Suppressor macrophage treated with lipopolysaccharide for 1 hour (primary cell): ENCODE measurements around the gene GRIP2.

Experiments used
- DNase-seq, 3 donors: peaks; one replicate each; pipeline ENCODE4 v3.0.0-alpha.2; 2020 to 2022

GRIP2 gene

DNA sequence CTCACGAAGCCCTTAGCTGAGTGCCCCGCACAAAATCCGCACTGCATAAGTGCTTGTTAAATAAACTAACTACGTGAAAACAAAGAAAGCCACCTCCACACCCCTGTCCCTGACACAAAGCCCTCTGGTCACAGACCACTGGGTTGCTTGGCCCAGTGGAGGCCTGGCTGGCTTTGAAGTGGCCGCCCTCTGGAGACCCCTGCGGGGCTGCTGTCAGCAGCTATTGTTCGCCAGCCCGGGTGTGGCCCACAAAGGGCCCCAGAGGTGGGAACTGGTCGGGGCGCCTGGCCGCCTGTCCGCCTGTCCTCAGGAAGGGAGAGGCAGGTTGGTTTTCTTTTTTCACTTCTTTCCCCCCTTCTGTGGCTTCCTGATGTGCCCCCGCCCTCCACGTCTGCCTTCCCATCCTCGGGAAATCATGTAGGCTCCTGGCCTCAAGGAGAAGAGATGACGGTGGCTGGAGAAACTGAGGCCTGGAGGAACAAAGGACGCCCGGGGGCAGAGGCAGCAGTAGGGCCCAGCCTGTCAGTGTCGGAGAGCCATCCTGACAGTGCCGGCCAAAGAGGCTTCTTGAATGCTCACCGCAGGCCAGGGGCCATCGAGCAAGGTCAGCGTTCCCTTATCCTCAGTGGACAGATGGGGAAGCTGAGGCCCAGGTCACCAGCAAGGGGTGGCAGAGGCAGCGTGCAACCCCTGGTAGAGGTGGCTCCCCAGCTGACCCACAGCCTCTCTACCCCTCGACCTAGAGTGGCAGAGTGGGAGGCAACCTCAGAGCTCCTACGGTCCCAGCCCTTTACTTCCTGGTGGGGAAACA is 76.6 kb downstream of the GRIP2 start:
- no peak for DNase-seq

DNA sequence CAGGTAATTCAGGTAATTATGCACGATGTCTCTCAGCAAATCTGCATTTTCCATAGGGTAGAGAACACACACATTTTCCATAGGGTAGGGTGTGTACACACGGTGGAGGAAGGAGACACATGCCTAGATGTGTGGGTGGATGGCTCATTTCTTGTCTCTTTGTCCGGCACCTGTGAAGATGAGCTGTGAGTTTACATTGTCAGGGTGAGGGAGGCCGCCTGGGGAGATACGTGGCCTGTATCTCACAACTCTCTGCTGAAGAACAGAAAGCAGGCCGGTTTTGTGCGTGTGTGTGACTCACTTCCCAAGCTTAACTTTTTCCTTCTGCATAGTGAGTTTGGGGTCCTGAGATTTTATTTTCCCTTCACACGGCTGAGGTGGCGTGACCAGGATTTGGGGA is 77.4 kb downstream of the GRIP2 start:
- no peak for DNase-seq

DNA sequence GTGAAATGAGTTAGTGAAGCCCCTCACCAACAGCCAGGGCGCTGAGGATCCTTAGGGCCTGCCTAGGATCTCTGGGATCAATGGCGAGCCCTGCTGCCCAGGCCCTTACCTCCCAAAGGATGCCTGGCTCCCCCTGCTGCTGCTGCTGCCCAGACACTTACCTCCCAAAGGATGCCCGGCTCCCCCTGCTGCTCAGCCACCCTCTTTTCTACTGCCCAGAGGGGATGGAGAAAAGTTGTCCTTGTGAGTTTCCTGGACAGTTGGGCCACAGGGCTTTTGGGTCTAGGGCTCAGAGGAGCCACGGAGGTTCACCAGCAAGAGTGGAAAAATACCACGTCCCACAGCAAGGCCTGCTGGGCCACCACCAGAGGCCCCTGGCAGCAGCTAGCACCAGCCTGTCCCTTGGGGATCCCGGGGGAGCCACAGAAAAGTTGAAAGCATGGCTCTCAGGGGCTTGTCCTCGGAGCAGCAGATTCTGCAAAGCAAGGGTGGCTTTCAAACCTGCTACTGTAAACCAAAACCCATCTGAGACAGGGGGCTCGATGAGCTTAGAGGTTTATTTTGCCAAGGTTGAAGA is 78.3 kb downstream of the GRIP2 start:
- peak; percentile 44 to 72 (median 56) for DNase-seq

DNA sequence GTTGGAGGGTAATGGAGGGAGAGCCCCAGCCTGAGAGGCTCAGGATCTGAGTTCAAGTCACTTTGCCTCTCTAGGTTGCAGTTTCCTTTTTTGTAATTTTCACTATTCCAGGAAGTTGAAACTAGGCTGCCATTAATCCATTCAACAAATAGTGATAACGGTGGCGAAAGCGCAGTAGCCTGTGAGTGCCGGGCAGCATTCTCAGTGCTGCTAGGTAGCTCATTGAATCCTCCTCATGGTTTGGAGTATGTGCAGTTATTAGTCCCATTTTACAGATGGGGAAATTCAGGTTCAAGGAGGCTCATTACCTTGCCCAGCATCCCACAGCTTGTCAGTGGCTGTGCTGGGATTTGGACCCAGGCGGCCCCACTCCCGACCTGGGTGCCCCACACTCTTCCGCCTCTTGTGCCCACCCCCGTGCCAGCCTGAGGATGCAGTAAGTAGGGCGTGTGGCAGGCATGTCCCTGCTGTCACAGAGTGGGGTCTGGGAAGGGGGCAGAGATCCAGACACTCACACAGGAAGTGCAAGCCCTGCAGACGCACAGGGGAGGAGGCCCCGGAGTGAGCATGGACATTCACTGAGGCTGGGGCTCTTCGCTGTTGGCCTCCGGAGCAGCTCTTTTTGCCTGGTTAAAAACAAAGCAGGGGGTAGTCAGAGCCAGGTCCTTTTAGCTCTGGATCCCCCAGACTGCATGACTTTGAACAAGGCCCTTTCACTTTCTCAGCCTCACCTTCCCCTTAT is 79.0 kb downstream of the GRIP2 start:
- DNase-seq: peak in 1 of 3 donors; percentile 28

DNA sequence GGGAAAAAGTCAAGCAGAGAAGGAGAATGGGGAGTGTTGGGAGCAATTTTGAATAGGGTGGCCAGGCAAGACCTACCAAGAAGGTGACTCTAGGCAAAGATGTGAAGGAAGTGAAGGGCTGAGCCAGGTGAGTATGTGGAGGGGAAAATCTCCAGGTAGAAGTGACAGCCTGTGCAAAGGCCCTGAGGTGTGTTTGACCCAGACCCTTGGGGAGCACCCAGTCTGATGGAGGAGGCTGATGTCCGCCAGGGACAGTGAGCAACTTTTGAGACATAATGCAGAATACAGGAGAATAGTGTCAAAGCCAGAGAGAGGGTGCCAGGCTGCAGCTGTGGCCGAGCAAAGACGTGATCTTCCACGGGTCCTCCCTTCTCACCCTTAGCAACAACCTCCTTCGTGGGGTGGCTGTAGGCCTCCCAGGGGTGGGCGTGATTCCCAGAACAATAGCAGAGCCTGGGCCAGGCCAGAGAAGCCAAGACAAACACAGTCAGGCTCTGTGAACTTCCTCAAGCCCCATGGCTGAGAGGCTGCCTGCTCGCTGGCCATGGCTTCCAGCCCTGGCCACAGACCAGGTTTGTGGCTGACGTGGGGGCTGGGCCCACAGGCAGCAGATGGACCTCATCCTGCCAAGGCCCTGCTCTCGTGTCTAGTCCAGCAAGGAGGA is 79.7 kb downstream of the GRIP2 start:
- DNase-seq: no peak

DNA sequence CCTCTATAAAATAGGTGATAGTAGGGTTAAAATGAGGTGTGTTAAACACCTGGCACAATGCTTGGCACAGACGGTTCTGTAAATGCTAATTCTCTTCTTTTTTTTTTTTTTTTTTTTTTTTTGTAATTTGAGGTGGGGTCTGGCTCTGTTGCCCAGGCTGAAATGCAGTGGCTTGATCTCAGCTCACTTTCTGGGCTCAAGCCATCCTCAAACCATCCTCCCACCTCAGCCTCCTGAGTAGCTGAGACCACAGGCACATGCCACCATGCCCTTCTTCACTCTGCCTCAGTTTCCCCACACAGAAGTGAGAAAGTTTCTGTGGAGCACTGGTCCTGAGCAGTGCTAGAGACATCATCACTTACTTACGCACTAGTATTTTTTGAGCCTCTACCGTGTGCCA is 80.4 kb downstream of the GRIP2 start:
- DNase-seq: no peak

DNA sequence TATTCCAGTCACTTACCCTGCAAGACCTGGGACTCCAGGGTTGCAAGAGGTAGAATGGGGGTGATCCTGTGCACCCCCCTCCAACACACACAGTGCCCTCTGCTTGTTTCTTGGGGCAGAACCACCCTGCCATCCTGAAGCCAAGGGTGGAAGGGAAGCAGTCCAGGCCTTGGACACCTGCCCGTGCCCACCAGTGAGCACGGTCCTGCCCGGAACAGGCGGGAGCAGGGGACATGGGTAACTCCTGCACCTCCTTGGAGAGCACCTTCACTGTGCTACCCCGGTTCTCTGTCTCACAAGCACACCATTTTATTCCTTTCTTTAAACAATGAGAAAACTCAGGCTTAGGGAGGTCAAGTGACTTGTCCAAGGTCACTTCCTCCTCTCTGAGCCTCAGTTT is 80.8 kb downstream of the GRIP2 start:
- no peak for DNase-seq

DNA sequence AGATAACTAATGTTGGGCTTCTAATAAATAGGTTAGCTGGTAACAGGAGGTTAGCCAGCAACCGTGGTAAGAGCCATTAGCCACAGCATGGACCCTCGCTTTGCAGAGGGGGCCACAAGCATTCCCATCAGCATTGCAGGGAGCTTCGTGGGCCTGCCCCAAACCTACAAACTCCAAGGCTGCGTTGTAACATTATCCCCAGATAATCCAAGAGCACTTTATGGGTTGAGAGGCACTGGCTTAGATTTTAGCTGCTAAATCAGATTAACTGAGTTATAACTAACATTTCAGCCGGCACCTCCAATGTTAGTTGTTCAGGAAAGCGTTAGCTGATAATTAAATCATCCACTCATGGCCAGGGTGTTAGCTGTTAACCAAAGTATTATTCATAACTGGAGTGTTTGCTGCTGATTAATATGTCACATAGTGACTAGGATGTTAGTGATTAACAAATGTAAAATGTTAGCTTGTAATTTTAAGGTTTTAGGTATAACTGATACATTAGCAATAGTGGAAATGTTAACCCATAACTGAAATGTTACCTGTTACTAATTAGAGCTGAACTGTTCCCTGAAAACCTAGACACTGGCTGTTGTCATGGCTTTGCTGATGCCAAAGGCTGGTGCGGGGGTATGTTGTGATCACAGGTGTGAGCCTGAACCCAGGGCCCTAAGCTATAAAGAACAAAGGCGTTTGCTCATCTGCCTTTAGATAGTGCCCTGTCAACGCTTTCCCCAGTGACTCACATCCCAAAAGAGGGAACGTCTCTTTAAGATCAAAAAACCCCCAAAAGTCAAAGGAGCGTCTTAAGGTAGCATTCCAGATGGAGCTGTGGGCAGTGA is 81.5 kb downstream of the GRIP2 start:
- DNase-seq: peak in 1 of 3 donors; percentile 34

DNA sequence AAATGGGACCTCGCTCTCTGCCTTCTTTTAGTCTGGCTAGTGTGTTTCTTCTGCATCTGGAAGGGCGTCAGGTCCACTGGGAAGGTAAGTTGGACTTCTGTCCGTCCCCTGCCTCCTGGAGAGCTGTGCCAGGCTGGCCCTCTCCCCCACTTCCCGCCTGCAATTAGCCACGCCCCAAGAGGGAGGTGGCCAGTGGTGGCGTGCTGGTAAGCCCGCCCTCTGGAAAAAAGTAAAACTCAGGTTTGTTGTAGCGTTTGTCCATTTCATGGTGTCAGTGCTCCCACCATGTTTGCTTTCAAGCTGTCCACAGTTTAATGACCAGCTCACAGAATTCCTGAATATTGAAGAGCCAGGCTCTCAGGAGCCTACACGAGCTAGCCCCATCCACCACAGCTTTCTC is 82.1 kb downstream of the GRIP2 start:
- DNase-seq: no peak

DNA sequence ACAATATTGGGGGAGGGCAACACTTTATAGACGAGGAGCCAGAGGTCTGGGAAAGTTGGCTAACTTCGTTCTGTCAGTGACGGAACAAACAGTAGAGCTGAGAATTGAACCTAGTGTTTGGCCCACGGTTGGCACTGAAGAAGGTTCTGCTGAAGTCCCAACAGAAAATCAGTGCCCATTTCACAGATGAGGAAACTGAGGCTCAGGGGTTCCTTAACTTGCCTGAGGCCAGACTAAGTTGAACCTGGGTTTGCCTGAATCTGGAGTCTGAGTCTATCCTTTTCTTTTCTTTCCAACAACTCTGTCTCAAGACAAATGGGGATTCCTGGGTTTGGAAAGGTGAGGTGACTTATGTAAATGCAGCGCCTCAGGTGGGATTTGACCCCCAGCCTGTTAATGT is 82.7 kb downstream of the GRIP2 start:
- DNase-seq: no peak

DNA sequence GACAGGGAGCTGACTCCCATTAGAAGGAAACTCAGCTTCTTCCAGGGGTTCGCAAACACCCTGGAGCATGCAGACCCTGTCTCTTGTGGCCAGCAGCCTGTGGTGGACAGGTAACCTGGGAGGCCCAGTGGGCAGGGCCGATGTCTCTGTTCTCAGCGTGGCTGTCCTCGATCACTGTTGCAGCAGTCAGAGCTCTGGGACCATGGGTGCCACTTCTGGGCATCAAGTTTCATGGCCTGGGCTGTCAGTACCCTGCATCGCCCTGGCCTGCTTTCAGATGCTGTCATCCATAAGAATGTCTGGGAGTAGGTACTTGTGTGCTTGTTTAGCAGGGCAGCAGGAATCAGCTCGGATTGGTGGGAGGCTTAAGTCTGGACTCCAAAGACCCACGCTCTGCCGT is 83.3 kb downstream of the GRIP2 start:
- DNase-seq: no peak

DNA sequence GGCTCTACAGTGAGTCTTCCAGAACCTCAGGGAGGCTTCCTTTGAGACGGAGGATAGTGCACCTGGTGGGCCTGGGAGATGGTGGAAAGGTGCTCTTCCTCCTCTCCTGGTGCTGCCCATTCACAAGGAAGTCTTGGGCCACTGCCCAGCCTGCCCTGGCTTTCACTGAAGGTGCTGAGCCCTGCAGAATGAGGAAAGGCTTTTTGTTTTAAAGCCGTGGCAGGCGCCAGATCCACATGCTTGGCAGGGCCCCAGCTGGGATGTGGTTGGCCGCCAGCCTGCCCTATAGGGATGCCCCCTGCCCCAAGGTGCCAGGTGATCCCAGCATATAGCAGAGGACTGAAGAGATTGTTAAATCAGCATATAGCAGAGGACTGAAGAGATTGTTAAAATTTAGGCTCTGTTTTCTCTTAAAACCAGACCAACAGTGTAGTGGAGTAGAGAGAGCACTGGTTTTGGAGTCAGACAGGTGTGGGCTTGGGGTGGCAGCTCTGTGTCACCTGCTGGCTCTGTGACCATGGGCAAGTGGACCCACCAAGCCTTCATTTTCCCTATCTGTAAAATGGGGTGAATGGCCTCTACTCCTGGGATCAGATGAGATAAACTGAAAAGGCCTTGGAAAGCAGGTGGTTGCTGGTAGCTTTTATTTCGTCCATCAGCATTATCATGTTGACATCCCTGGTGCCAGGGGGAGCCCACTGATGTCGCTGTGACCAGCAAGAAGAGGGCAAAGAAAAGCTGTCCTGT is 84.4 kb downstream of the GRIP2 start:
- no peak for DNase-seq

DNA sequence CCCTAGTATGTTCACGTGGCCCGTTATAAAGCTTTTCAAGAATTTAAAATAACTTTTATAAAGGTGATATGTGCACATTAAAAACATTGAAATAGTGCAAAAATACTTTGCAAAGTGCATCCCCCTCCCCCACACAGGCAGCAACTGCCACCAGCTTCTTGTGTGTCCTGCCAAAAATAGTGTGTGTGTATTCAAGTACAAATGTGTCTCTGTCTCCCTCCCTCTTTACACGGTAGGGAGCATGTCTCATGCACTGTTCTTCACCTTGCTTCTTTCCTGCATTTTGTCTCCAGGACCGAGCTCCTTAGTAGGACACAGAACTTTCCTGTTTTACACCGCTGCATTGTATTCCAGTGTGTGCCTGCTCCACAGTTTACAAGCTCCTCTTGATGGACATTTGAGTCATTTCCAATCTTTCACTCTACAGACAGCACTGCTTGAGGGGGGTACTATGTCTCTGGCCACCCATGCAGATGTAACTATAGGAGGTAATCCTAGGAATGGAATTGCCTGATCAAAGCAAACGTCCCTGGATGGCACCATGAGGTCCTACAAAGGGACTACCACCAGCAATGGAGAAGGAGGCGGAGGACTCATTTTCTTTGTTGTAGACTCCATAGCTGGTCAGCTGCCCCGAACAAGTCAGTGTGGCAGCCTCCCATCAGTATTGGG is 85.4 kb downstream of the GRIP2 start:
- no peak for DNase-seq

DNA sequence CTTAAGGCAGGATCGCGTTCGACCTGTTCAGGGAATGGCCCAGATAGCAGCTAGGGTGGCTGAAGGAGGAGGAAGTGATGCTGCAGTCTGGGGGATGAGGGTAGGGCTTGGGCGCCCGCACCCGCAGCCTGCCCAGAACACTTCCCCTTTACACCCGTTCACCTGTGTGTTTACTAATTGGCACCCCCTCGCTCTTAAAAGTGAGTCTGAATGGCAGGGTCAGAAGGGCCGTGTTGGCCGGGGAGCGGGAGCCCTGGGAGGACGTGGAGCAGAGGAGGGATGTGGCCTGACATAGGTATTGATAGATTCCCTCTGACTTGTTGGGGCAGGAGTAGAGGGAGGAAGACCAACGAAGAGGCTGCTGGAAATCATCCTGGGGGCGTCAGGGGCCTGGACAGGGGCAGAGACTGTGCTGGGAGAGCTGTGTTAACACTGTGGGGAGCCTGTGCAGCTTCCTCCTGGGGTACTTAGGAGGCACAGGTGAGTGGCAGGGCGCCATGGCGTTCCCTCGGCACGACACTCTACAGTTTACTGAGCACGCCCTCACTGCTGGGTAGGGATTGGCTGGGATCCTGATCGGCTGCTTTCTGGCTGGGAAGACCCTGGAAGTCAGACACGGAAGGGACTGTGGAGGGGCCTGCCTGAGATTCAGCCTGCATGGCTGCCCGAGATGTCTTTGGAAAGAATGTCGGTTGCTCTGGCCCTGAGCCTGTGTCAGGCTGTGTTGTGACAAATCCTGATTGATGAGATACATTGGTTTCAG is 86.1 kb downstream of the GRIP2 start:
- DNase-seq: no peak

DNA sequence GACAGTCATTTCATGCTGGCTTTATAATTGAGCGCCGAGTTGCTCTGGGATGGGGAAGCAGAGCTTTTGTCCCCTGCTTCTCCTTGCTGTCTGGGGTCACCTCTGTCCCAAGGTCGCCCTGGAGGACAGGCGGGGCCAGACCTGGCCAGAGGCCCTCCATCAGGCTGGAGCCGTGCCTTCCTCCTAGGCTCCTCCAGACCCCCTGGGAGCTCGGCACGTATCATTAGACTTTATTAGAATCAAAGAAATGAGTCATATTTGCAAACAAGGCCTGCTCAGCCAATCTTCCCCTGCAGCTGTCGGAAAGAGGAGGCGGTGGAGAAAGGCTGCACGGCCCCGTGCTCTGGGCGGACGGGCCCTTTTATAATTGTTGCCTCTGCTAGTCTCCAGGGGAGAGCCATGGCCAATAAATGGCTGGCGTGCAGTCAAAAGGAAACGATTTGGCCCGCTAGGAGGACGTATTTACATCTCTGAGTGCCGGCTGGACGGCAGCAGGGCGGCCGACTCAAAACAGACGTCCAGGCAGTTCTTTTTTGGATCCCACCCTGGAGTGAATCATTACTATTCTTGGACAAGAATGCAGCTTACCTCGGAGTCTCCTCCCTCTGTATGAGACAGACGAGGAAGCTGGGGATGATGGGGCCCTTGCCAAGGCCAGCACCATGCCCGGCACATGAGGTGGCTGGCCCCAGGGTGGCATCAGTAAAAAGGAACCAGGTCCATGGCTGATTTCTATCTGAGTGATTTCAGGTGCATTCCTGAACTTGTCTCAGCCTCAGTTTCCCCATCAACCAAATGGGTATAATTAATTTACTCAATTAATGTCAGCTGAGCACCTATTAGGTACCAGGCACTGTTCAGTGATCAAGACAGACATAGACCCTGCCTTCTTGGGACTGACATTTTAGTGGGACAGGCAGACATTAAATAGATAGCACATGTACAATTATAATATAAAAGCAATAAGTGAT is 87.1 kb downstream of the GRIP2 start:
- DNase-seq: no peak

DNA sequence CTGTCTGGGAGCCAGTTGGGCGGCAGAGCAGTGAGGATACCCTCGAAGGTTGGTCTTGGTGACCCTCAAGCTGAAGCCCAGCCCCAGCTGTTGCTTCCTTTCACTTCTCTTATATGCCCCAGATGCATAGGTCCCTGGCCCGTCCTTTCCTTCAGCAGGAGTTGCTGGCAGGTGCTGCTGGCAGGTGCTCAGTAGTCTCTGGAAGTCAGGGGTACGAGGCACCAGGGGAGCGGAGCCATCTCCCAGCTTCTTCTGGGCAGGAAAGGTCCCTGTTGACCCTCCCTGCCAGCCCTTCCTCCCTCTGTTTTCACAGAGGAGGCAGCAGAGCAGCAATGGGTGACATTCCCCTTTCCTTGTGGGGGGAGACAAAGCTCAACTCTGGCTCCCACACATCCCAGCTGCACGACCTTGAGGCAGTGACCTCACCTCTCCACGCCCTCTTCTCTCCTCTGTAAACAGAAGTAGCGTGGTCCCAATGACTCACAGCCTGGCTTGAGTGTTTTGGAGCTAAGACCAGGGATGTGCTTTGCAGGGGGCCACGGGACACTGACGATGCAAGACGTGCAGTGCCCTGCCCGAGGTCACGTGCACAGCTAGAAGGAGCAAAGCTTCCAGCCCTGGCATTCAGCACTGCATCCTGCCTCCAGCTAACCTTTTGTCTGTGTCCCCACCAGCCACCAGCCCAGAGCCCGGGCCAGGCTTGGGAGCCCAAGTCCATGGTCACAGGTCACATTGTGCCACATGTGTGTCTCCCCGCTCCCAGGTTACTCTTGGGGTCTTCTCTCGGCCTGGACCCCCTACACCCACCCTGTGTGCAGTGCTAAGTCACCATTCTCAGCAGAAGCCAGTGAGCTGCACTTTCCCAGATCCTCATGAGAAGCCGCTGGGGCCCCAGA is 88.0 kb downstream of the GRIP2 start:
- peak; percentile 36 to 58 (median 43) for DNase-seq

DNA sequence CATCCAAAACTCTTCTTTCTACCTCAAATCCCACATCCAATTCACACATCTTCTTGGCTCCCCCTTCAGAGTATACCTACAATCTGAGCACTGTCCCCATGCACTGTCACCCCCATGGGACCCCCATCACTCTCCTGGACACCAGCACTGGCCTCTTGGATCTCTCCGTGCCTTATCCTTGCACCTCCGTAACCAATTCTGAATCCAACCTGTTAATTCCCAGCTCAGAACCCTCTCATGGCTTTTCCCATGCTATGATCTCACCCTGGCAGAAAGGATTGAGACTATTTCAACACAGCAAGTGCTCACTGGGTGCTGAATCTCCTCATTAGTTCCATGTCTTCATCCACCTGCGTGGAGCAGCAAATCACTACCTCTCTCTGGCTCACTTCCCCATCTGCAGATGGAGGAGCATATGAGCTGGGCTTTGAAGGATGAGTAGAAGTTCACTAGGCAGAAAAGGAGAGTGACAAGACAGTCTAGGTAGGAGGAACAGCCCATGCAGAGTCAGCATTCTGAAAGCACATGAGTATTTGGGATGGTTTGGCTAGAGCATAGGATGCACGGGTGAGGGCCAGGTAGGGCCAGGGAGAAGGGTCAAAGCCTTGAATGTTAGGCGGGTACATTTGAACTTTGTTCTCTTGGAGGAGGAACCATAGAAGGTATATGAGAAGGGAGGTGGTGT is 89.1 kb downstream of the GRIP2 start:
- no peak for DNase-seq
